GM12878 (cell line): ENCODE measurements around the gene YIF1A. TPM values are rescaled to one million over a fixed set of nuclear protein-coding genes. Genes with fewer than 3 reads are reported as not detected.

Experiments
- ATAC-seq: fragments of 200-7000 bp; cut with Tn5 transposase; 3 replicates; pipeline ENCODE4 v1.9.1; 2020; ENCODE audit warnings: mild to moderate bottlenecking, moderate library complexity
- BruUV-seq: library from RNA; stranded (reverse); fragments of 400-500 nt; replicated peaks from 2 replicates; lab custom pipeline; 2021; lab: Mats Ljungman, UMichigan
- CTCF ChIA-PET: fragments of 300-600 bp; sonication (Branson Sonifier 250); formaldehyde crosslinking; extraction: SDS; loops from one replicate; lab custom pipeline; 2021; ENCODE audit warnings: inconsistent platforms; lab: Yijun Ruan, JAX
- POLR2A ChIA-PET: fragments of 350-600 bp; formaldehyde crosslinking; extraction: SDS; loops from one replicate; lab custom pipeline; 2021; ENCODE audit warnings: inconsistent platforms; lab: Charles Lee
- RAD21 ChIA-PET: fragments of 300-600 bp; sonication (Branson Sonifier 250); formaldehyde crosslinking; loops from one replicate; lab custom pipeline; 2023; ENCODE audit warnings: antibody characterized with exemption; ENCODE audit not compliant: unreplicated experiment; lab: Charles Lee
- SMC1A ChIA-PET: fragments of 300-600 bp; sonication (Branson Sonifier 250); formaldehyde crosslinking; loops from one replicate; lab custom pipeline; 2023; ENCODE audit not compliant: unreplicated experiment, uncharacterized antibody; lab: Charles Lee
- DNase-seq: peaks from one replicate; pipeline ENCODE4 v3.0.0-alpha.2; 2011; ENCODE audit warnings: low read depth, low spot score
- FAIRE-seq: peaks from 3 replicates; lab custom pipeline; 2011; peaks lifted over from hg19 to GRCh38; lab: Jason Lieb, UNC
- H2AFZ ChIP-seq: 2 replicates; pipeline ENCODE4 v1.6.0; 2011; ENCODE audit warnings: low read depth, low read length, control low read depth; ENCODE audit not compliant: control insufficient read depth
- H3K27ac ChIP-seq: 2 replicates; pipeline ENCODE4 v1.5.1; 2011; ENCODE audit warnings: control low read depth; ENCODE audit not compliant: control insufficient read depth, insufficient read depth
- H3K27me3 ChIP-seq, 2 experiments: replicated peaks in 1 of 2; 2 replicates each; pipeline versions ENCODE4 v1.6.0 to v1.6.1; 2011; ENCODE audit warnings: low read length in 1 of 2; ENCODE audit not compliant: control insufficient read depth in 2 of 2, insufficient read depth in 2 of 2
- H3K36me3 ChIP-seq, 2 experiments: 2 replicates each; pipeline ENCODE4 v1.5.1; 2011; ENCODE audit warnings: low read length in 1 of 2; ENCODE audit not compliant: control insufficient read depth in 2 of 2, insufficient read depth in 2 of 2
- H3K4me1 ChIP-seq: 2 replicates; pipeline ENCODE4 v1.6.1; 2011; ENCODE audit warnings: mild to moderate bottlenecking, low read length, moderate library complexity, mixed read lengths; ENCODE audit not compliant: control insufficient read depth, insufficient read depth
- H3K4me2 ChIP-seq: 2 replicates; pipeline ENCODE4 v1.6.0; 2011; ENCODE audit warnings: control low read depth; ENCODE audit not compliant: control insufficient read depth, insufficient read depth
- H3K4me3 ChIP-seq: fragments of 200-600 bp; sonication (generic); 2 replicates; pipeline ENCODE4 v1.5.1; 2016
- H3K79me2 ChIP-seq: 2 replicates; pipeline ENCODE4 v1.6.0; 2011; ENCODE audit warnings: low read length; ENCODE audit not compliant: control insufficient read depth, insufficient read depth
- H3K9ac ChIP-seq: 2 replicates; pipeline ENCODE4 v1.8.0; 2011; ENCODE audit warnings: low read length, control low read depth, mixed read lengths; ENCODE audit not compliant: control insufficient read depth, insufficient read depth
- H3K9me3 ChIP-seq: replicated peaks from 3 replicates; pipeline ENCODE4 v1.5.1; 2011; ENCODE audit warnings: mild to moderate bottlenecking, low read length; ENCODE audit not compliant: control insufficient read depth, insufficient read depth
- H4K20me1 ChIP-seq: 2 replicates; pipeline ENCODE4 v1.6.0; 2011; ENCODE audit not compliant: control insufficient read depth, insufficient read depth
- ATF2 ChIP-seq: IDR thresholded peaks from 2 replicates; pipeline ENCODE4 v1.6.1; 2012; ENCODE audit warnings: low read length, inconsistent platforms
- FOS ChIP-seq: IDR thresholded peaks from 3 replicates; pipeline ENCODE4 v1.6.1; 2011; ENCODE audit warnings: borderline replicate concordance; ENCODE audit not compliant: insufficient read length; ENCODE audit errors: extremely low read depth
- GABPA ChIP-seq: IDR thresholded peaks from 2 replicates; pipeline ENCODE4 v1.6.1; 2014; ENCODE audit warnings: antibody characterized with exemption, low read depth, mild to moderate bottlenecking, inconsistent platforms
- HDGF ChIP-seq: fragments of 450-650 bp; IDR thresholded peaks from 2 replicates; pipeline ENCODE4 v1.6.1; 2016; ENCODE audit warnings: antibody characterized with exemption
- IRF4 ChIP-seq: IDR thresholded peaks from 2 replicates; pipeline ENCODE4 v1.6.1; 2011; ENCODE audit warnings: low read depth, low read length
- JUNB ChIP-seq: IDR thresholded peaks from 2 replicates; pipeline ENCODE4 v1.6.1; 2016; ENCODE audit warnings: antibody characterized with exemption, mild to moderate bottlenecking
- LARP7 ChIP-seq: fragments of 450-650 bp; IDR thresholded peaks from 2 replicates; pipeline ENCODE4 v1.6.1; 2017; ENCODE audit warnings: mild to moderate bottlenecking
- MEF2B ChIP-seq: fragments of 450-650 bp; IDR thresholded peaks from 2 replicates; pipeline ENCODE4 v1.6.1; 2018; ENCODE audit warnings: mild to moderate bottlenecking, moderate library complexity; ENCODE audit not compliant: partially characterized antibody, poor library complexity, severe bottlenecking
- NBN ChIP-seq: fragments of 450-650 bp; IDR thresholded peaks from 2 replicates; pipeline ENCODE4 v1.6.1; 2016
- NFYA ChIP-seq: IDR thresholded peaks from 2 replicates; pipeline ENCODE4 v1.6.1; 2011; ENCODE audit warnings: low read depth, mild to moderate bottlenecking, low read length, improper control_type of control experiment, borderline replicate concordance
- NR2F1 ChIP-seq: fragments of 450-650 bp; conservative IDR thresholded peaks from 2 replicates; pipeline ENCODE4 v1.6.1; 2017; ENCODE audit warnings: mild to moderate bottlenecking
- PAX8 ChIP-seq: fragments of 450-650 bp; IDR thresholded peaks from 2 replicates; pipeline ENCODE4 v1.6.1; 2017; ENCODE audit warnings: mild to moderate bottlenecking, moderate library complexity
- PBX3 ChIP-seq: IDR thresholded peaks from 2 replicates; pipeline ENCODE4 v1.6.1; 2011; ENCODE audit warnings: mild to moderate bottlenecking, low read depth, low read length, moderate library complexity; ENCODE audit not compliant: insufficient replicate concordance
- POU2F2 ChIP-seq: IDR thresholded peaks from 3 replicates; pipeline ENCODE4 v1.6.1; 2011; ENCODE audit warnings: low read depth, mild to moderate bottlenecking, low read length, borderline replicate concordance
- RELA ChIP-seq: fragments of 450-650 bp; IDR thresholded peaks from 2 replicates; pipeline ENCODE4 v1.8.0; 2014; ENCODE audit warnings: borderline replicate concordance; ENCODE audit not compliant: partially characterized antibody
- YBX1 ChIP-seq: fragments of 450-650 bp; IDR thresholded peaks from 2 replicates; pipeline ENCODE4 v1.6.1; 2016; ENCODE audit warnings: antibody characterized with exemption
- WGBS: methylation state at CpG from one replicate; pipeline ENCODE4 v1.1.6; 2016; ENCODE audit warnings: low lambda C conversion rate; ENCODE audit not compliant: insufficient replicate concordance, insufficient coverage; ENCODE audit errors: missing lambda C conversion rate; 5-methylcytosine and 5-hydroxymethylcytosine counted together
- in situ Hi-C: fragments of 300-500 bp; cut with MboI; formaldehyde crosslinking; loops from 9 replicates; pipeline ENCODE4 v1.14.3; 2018; ENCODE audit warnings: mixed read lengths
- intact Hi-C: fragments of 100-400 bp; cut with micrococcal nuclease; formaldehyde crosslinking; loops from one replicate; pipeline ENCODE4 v1.14.2; 2022; ENCODE audit not compliant: unreplicated experiment
- polyA plus RNA-seq, 11 experiments: library from polyadenylated mRNA; depleted of rRNA in 4 of 11; unstranded in 6 of 11; stranded (reverse) in 5 of 11; fragments of >200 nt; fragmentation: Nextera tagmentation in 4 of 11; fragmentation: Illumina TruSeq in 1 of 11; extraction: Ambion mirVana in 4 of 11; extraction: Trizol in 1 of 11; gene quantifications; 1 replicate in 1 of 11; 2 replicates in 10 of 11; pipeline versions ENCODE4 v1.2.1 to v1.2.3, GENCODE V29; 2011 to 2016; ENCODE audit warnings: inconsistent platforms in 2 of 11, missing spikeins in 2 of 11, low read depth in 1 of 11
- total RNA-seq, 4 experiments: library from RNA; depleted of rRNA in 3 of 4; stranded (reverse); fragments of >200 nt in 3 of 4; fragmentation: Illumina TruSeq in 1 of 4; extraction: Trizol in 1 of 4; gene quantifications; 2 replicates each; pipeline versions ENCODE4 v1.2.1 to v1.2.3, GENCODE V29; 2013 to 2021

The YIF1A gene
- total and polyA plus RNA-seq, 10 of the 15 experiments (the other 5 are each of a cell fraction or from before 2014, with no cell fraction given), result 6.6 to 128 (median 71.7) TPM

GRCh38 chr11:66240781-66241136 is 48.2 kb downstream of the YIF1A start:
- Histone ChIP-seq H3K79me2 (no peaks in the 10 kb centered on the region), H3K4me2 (no peak overlapping the region), H2AFZ (no peak overlapping the region), H3K36me3 (peaks cover 9 to 16% of the 10 kb centered on the region in 2 experiments), H3K4me1 (no peaks in the 10 kb centered on the region), H3K4me3 (no peak overlapping the region), H3K9me3 (no peaks in the 10 kb centered on the region), H3K27me3 (no peaks in the 10 kb centered on the region), H4K20me1 (no peaks in the 10 kb centered on the region), H3K9ac (no peak overlapping the region), H3K27ac (no peak overlapping the region)
- no TSS peak for BruUV-seq
- no peak for ATAC-seq
- in situ Hi-C loops, result no loop called here
- TF ChIP-seq POU2F2, result no peak
- no peak for TF ChIP-seq YBX1
- TF ChIP-seq PAX8, result no peak
- TF ChIP-seq IRF4, result no peak
- no peak for TF ChIP-seq FOS
- no peak for TF ChIP-seq RELA
- TF ChIP-seq NBN, result no peak
- intact Hi-C loops, result no loop called here
- ChIA-PET CTCF (interaction anchor here (0.7 kb wide), 1 partner anchor 18 kb away, joined by 3 read pairs; no protein-coding TSS in a partner anchor), RAD21 (no interaction called here), POLR2A (interaction anchor here (0.6 kb wide), 1 partner anchor 351 kb away, joined by 4 read pairs; the partner anchor contains the start of gene CCDC85B), SMC1A (no interaction called here)
- no peak for DNase-seq
- no peak for FAIRE-seq
- 96% methylated on average over 9 of the region's 9 CpGs for WGBS

- H3K36me3 ChIP-seq, result peaks cover 9 to 20% of the 10 kb centered on the region in 2 experiments
- H3K9ac ChIP-seq, result no peak overlapping the region
- H3K27me3 ChIP-seq, result no peaks in the 10 kb centered on the region
- H3K4me2 ChIP-seq, result no peak overlapping the region
- H3K4me3 ChIP-seq, result no peak overlapping the region
- H4K20me1 ChIP-seq, result no peaks in the 10 kb centered on the region
- POLR2A ChIA-PET, result no interaction called here
- no peaks in the 10 kb centered on the region for H3K4me1 ChIP-seq
- SMC1A ChIA-PET, result no interaction called here
- 86% methylated on average over 25 of the region's 25 CpGs for WGBS
- in situ Hi-C loops (no loop called here), intact Hi-C loops (no loop called here)
- CTCF ChIA-PET, result interaction anchor here (0.7 kb wide), 1 partner anchor 19 kb away, joined by 3 read pairs; no protein-coding TSS in a partner anchor
- RAD21 ChIA-PET, result no interaction called here
- H3K79me2 ChIP-seq, result no peaks in the 10 kb centered on the region
- H2AFZ ChIP-seq, result no peak overlapping the region
- ATAC-seq (no peak), FAIRE-seq (no peak), DNase-seq (no peak)
- no peak overlapping the region for H3K27ac ChIP-seq
- no TSS peak for BruUV-seq
- H3K9me3 ChIP-seq, result no peaks in the 10 kb centered on the region
- TF ChIP-seq GABPA (no peak), JUNB (no peak), LARP7 (no peak), HDGF (no peak), NR2F1 (no peak), PBX3 (no peak), MEF2B (no peak), NFYA (no peak), ATF2 (no peak)
Measured at GRCh38 chr11:66239998-66240780, 48.8 kb downstream of the YIF1A start.
